ENCODE data around the gene F2R. TPM values are rescaled to one million over a fixed set of nuclear protein-coding genes. Genes with fewer than 3 reads are reported as not detected.

The F2R gene
- total and polyA plus RNA-seq, 2 of the 13 experiments (the other 11 are each of a cell fraction or from before 2014, with no cell fraction given): 8.3 to 12.3 TPM

GRCh38 chr5:76692651-76693050 lies 23.3 kb upstream of the F2R start:
- ChIA-PET CTCF (ENCODE audit: low intra/inter-chr PET ratio, low total read pairs) (no interaction called here), POLR2A (no interaction called here)
- peaks cover 2 to 23% of the 10 kb centered on the region in 2 experiments; a peak in 4 of 5 replicates for H3K36me3 ChIP-seq (replicated peaks in 1 of 2; ENCODE audit: control insufficient read depth in 1 of 2, insufficient read depth in 2 of 2, low read length in 2 of 2)
- H3K27ac ChIP-seq (ENCODE audit: extremely low read length, insufficient read depth, low read length): no peak overlapping the region
- H3K4me2 ChIP-seq (ENCODE audit: low read depth, low read length): no peak overlapping the region
- peaks cover 10% of the 10 kb centered on the region for H3K4me1 ChIP-seq (ENCODE audit: insufficient read depth, low read length)
- in situ Hi-C loops (cut with HindIII; ENCODE audit: extremely low pct_ligation_motif_present, low pct_unique_long_range_greater_than_20kb) (no loop called here), intact Hi-C loops (cut with micrococcal nuclease; ENCODE audit: unreplicated experiment) (no loop called here)
- no peaks in the 10 kb centered on the region for H3K79me2 ChIP-seq (ENCODE audit: insufficient read depth, low read length)
- no peak overlapping the region for H3K9ac ChIP-seq (ENCODE audit: insufficient read depth, low read depth, low read length)
- TF ChIP-seq ZNF816 (CRISPR knock-in tag; IDR thresholded peaks at IDR 0.05; ENCODE audit: borderline replicate concordance) (no peak), TFAP4 (IDR thresholded peaks at IDR 0.05; ENCODE audit: borderline replicate concordance, low read depth) (no peak), PRDM10 (CRISPR knock-in tag; IDR thresholded peaks at IDR 0.05; ENCODE audit: low read depth) (no peak), SRSF4 (IDR thresholded peaks at IDR 0.05; ENCODE audit: low read depth, low read length, poor library complexity, severe bottlenecking) (no peak)
- FAIRE-seq (no peak), ATAC-seq (no peak), DNase-seq (ENCODE audit: low spot score) (no peak)
- no peak overlapping the region for H2AFZ ChIP-seq (ENCODE audit: low read length)
- WGBS (ENCODE audit: low lambda C conversion rate): 98% methylated on average over 3 of the region's 3 CpGs
- H4K20me1 ChIP-seq (ENCODE audit: insufficient read depth, low read length): no peaks in the 10 kb centered on the region
- no TSS peak for BruUV-seq (replicated peaks)
- no peak overlapping the region for H3K4me3 ChIP-seq (replicated peaks in 1 of 3; ENCODE audit: insufficient read depth in 1 of 3, low read depth in 2 of 3, low read length in 3 of 3)
- no peaks in the 10 kb centered on the region for H3K9me3 ChIP-seq (ENCODE audit: low read length)
- no peaks in the 10 kb centered on the region for H3K27me3 ChIP-seq (ENCODE audit: control insufficient read depth in 1 of 2, insufficient read depth in 2 of 2, low read length in 2 of 2)
